Stimulated activated naive CD8-positive, alpha-beta T cell treated with anti-CD3 and anti-CD28 coated beads, Interleukin-15, Interleukin-2, amounts not matched to agents 100 U/mL and 50 U/mL, for 24 hours (primary cell): ENCODE data around the gene PTPN23.
"Not testable (repeated sequence)": the region's sequence is repeated elsewhere in the genome, so short reads cannot be mapped to it uniquely, and the experiment has no call there.

ENCODE experiments used
- ATAC-seq: fragments of 150-1000 bp; cut with Tn5 transposase; one replicate; pipeline ENCODE4 v1.10.0; 2021
- DNase-seq: peaks from one replicate; pipeline ENCODE4 v3.0.0; 2021

Gene PTPN23

GRCh38 chr3:47441796-47442551 lies 61.2 kb downstream of the PTPN23 start:
- DNase-seq (no peak), ATAC-seq (no peak)

GRCh38 chr3:47443611-47443995 lies 62.8 kb downstream of the PTPN23 start:
- DNase-seq (no peak), ATAC-seq (no peak)

GRCh38 chr3:47444103-47444502 lies 63.3 kb downstream of the PTPN23 start:
- ATAC-seq (no peak), DNase-seq (no peak)

- ATAC-seq = no peak
- no peak for DNase-seq
Measured at GRCh38 chr3:47452453-47453215, 71.8 kb downstream of the PTPN23 start.

GRCh38 chr3:47455806-47456452 lies 75.1 kb downstream of the PTPN23 start:
- ATAC-seq (no peak), DNase-seq (no peak)

- DNase-seq (no peak), ATAC-seq (no peak)
Measured at GRCh38 chr3:47456984-47457383, 76.2 kb downstream of the PTPN23 start.

GRCh38 chr3:47459534-47460085 lies 78.8 kb downstream of the PTPN23 start:
- ATAC-seq, DNase-seq: not testable (repeated sequence)
